Measurements from ENCODE around the gene HDAC11. TPM values are rescaled to one million over a fixed set of nuclear protein-coding genes. Genes with fewer than 3 reads are reported as not detected.
"Not testable (repeated sequence)": the region's sequence is repeated elsewhere in the genome, so short reads cannot be mapped to it uniquely, and the experiment has no call there.

Gene HDAC11
- total and polyA plus RNA-seq, 4 donors, result 2.5 to 9.0 (median 3.2) TPM

GRCh38 chr3:13521749-13522148 is 41.6 kb downstream of the HDAC11 start:
- 95% methylated on average over 2 of the region's 2 CpGs for WGBS
- not testable (repeated sequence) for H3K36me3 ChIP-seq (ENCODE audit: control insufficient read depth in 4 of 4, insufficient read depth in 3 of 4, low read depth in 1 of 4, low read length in 3 of 4); DNase-seq (ENCODE audit: low spot score); H3K4me1 ChIP-seq (ENCODE audit: control insufficient read depth in 4 of 4, insufficient read depth in 4 of 4, low read length in 3 of 4); H3K27ac ChIP-seq (ENCODE audit: low read depth in 1 of 2, low read length in 2 of 2); H3K9ac ChIP-seq (ENCODE audit: low read depth in 1 of 2, low read length in 2 of 2); H3K4me3 ChIP-seq (ENCODE audit: low read depth in 1 of 3, low read length in 3 of 3); H3K27me3 ChIP-seq (ENCODE audit: control insufficient read depth in 4 of 4, insufficient read depth in 4 of 4, low read length in 3 of 4); H3K9me3 ChIP-seq (ENCODE audit: control insufficient read depth in 4 of 4, low read length in 3 of 4)

GRCh38 chr3:13522236-13522635 is 42.1 kb downstream of the HDAC11 start:
- no peak for TF ChIP-seq HNF4A (conservative IDR thresholded peaks at IDR 0.05)
- no peak for TF ChIP-seq SP1 (IDR thresholded peaks at IDR 0.05)
- no peak for TF ChIP-seq YY1 (IDR thresholded peaks at IDR 0.05)
- TF ChIP-seq CTCF (IDR thresholded peaks at IDR 0.05; ENCODE audit: low read depth, low read length, missing input control), result no peak
- TF ChIP-seq TAF1 (conservative IDR thresholded peaks at IDR 0.05), result no peak
- no peak for TF ChIP-seq GABPA (IDR thresholded peaks at IDR 0.05 in 1 of 2, conservative IDR thresholded peaks at IDR 0.05 in 1 of 2)
- no peak for TF ChIP-seq FOXA1 (IDR thresholded peaks at IDR 0.05)
- TF ChIP-seq NR2F2 (IDR thresholded peaks at IDR 0.05), result no peak
- TF ChIP-seq REST (IDR thresholded peaks at IDR 0.05), result no peak
- TF ChIP-seq EGR1 (IDR thresholded peaks at IDR 0.05; ENCODE audit: low read depth in 2 of 2), result no peak
- TF ChIP-seq JUND (IDR thresholded peaks at IDR 0.05), result no peak
- no peak for TF ChIP-seq ZBTB33 (IDR thresholded peaks at IDR 0.05)
- TF ChIP-seq RAD21 (IDR thresholded peaks at IDR 0.05), result no peak
- no peak for TF ChIP-seq RXRA (IDR thresholded peaks at IDR 0.05)
- TF ChIP-seq FOXA2 (IDR thresholded peaks at IDR 0.05), result no peak
- TF ChIP-seq HNF4G (IDR thresholded peaks at IDR 0.05), result no peak
- TF ChIP-seq ATF3 (IDR thresholded peaks at IDR 0.05), result no peak
- TF ChIP-seq MAX (IDR thresholded peaks at IDR 0.05), result no peak
- Histone ChIP-seq H3K4me3 (ENCODE audit: low read depth in 1 of 3, low read length in 3 of 3) (no peak overlapping the region), H3K36me3 (ENCODE audit: control insufficient read depth in 4 of 4, insufficient read depth in 3 of 4, low read depth in 1 of 4, low read length in 3 of 4) (no peaks in the 10 kb centered on the region), H3K27me3 (ENCODE audit: control insufficient read depth in 4 of 4, insufficient read depth in 4 of 4, low read length in 3 of 4) (peaks cover 0 to 8% (median 7%) of the 10 kb centered on the region in 4 donors), H3K27ac (ENCODE audit: low read depth in 1 of 2, low read length in 2 of 2) (no peak overlapping the region), H3K9me3 (ENCODE audit: control insufficient read depth in 4 of 4, low read length in 3 of 4) (peaks cover 0 to 4% (median 0%) of the 10 kb centered on the region in 4 donors), H3K4me1 (ENCODE audit: control insufficient read depth in 4 of 4, insufficient read depth in 4 of 4, low read length in 3 of 4) (peaks cover 0 to 5% (median 3%) of the 10 kb centered on the region in 4 donors), H3K9ac (ENCODE audit: low read depth in 1 of 2, low read length in 2 of 2) (no peak overlapping the region)
- DNase-seq (ENCODE audit: low spot score), result no peak
- WGBS, result 99% methylated on average over 5 of the region's 5 CpGs
